Astrocyte of the spinal cord (primary cell): ENCODE results near the gene ASXL2.

Experiments
- DNase-seq: peaks from one replicate; pipeline ENCODE4 v3.0.0; 2011; ENCODE audit warnings: low read depth, low spot score
- H3K4me3 ChIP-seq: 2 replicates; pipeline ENCODE4 v1.5.1; 2011; ENCODE audit warnings: low read depth, mild to moderate bottlenecking, low read length, moderate library complexity
- CTCF ChIP-seq: IDR thresholded peaks from 2 replicates; pipeline ENCODE4 v1.5.1; 2012; ENCODE audit warnings: low read depth, mild to moderate bottlenecking, low read length, inconsistent platforms
- in situ Hi-C: cut with HindIII; loops from 2 replicates; pipeline ENCODE4 v1.10.0; 2017; ENCODE audit warnings: low sequenced_read_pairs

ASXL2 gene

GRCh38 chr2:25698752-25699151, 179.5 kb downstream of the ASXL2 start:
- in situ Hi-C loops, result no loop called here
- TF ChIP-seq CTCF, result no peak
- H3K4me3 ChIP-seq, result no peak overlapping the region
- peak; percentile 23 for DNase-seq

GRCh38 chr2:25697559-25698341, 180.5 kb downstream of the ASXL2 start:
- peak; percentile 17 for DNase-seq
- TF ChIP-seq CTCF, result no peak
- in situ Hi-C loops, result no loop called here
- no peak overlapping the region for H3K4me3 ChIP-seq

- no peak overlapping the region for H3K4me3 ChIP-seq
- peak; percentile 8 for TF ChIP-seq CTCF
- DNase-seq, result no peak
- in situ Hi-C loops, result no loop called here
Observed at GRCh38 chr2:25692737-25693445, 185.4 kb downstream of the ASXL2 start.

- no peak for DNase-seq
- no peak overlapping the region for H3K4me3 ChIP-seq
- TF ChIP-seq CTCF, result no peak
- in situ Hi-C loops, result no loop called here
Observed at GRCh38 chr2:25692143-25692542, 186.1 kb downstream of the ASXL2 start.

- in situ Hi-C loops, result no loop called here
- DNase-seq, result no peak
- TF ChIP-seq CTCF, result no peak
- H3K4me3 ChIP-seq, result no peak overlapping the region
Observed at GRCh38 chr2:25690058-25690457, 188.2 kb downstream of the ASXL2 start.

- no peak for DNase-seq
- in situ Hi-C loops, result no loop called here
- H3K4me3 ChIP-seq, result no peak overlapping the region
- TF ChIP-seq CTCF, result no peak
Observed at GRCh38 chr2:25688236-25688635, 190.1 kb downstream of the ASXL2 start.
